Posterior vena cava (tissue), 2 donors: Measurements from ENCODE around the gene ATG7. TPM values are rescaled to one million over a fixed set of nuclear protein-coding genes. Genes with fewer than 3 reads are reported as not detected.
A peak's percentile ranks its signal among the peaks of the same experiment; 100 is the strongest.
"Not testable (repeated sequence)": the region's sequence is repeated elsewhere in the genome, so short reads cannot be mapped to it uniquely, and the experiment has no call there.

Experiments
- DNase-seq: peaks from one replicate; pipeline ENCODE4 v3.0.0-alpha.2; 2020; ENCODE audit warnings: low spot score
- intact Hi-C, 2 donors: fragments of 100-400 bp; cut with DNase I; formaldehyde crosslinking; loops; one replicate each; pipeline versions ENCODE4 v1.14.1 to v1.14.2; 2022 to 2023
- total RNA-seq, 2 donors: library from RNA; stranded (reverse); fragmentation: NEBNext Ultra II Directional; extraction: Animal tissue kit (Norgen Biotek cat#: 25700); gene quantifications; one replicate each; pipeline ENCODE4 v1.2.1, GENCODE V29; 2021
- donor health status: DM: yes; HTN: yes; CAD: no.
- donor health status: DM: yes; HTN: yes; CAD: no.

ATG7 gene
- total RNA-seq, 2 donors from 2014 or later = 30.5 to 40.4 TPM

DNA sequence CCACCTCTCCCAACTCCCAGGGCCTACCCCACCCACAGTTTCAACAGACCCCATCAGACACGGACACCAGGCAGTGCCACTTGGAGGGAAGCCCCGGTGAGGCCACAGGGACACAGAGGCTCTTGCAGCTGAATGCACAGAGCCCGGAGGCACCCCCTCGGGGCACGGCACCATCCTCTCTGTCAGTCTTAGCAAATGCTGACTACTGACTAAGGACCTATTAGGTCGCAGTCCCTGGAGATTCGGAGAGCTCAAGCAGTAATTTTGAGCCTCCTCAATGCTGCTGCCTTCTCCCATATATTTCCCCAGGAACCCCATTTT is 291.6 kb downstream of the ATG7 start:
- intact Hi-C loops = loop anchor here in 1 of 2 donors (10.0 kb wide), 1 partner anchor 81 kb away; the partner anchor contains the start of gene VGLL4
- DNase-seq = peak; percentile 69

DNA sequence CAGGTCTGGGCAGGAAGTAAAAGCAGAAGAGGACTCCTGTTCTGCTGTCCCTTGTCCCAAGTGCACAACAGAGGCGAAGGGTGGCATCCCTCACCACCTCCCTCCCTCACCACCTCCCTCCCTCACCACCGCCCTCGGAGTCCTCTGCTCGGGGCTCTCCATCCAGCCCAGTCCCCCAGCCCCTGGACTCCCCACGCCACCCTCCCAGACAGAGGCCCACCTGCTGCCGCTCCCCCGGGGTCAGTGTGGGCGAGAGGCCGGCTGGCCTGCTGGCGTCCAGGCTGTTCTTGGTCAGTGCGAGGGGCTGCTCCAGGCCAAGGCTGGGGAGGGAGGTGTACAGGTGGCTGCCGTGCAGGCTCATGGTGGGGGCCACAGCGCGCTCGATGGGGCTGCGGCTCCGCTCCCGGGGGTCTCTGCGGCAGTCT is 292.4 kb downstream of the ATG7 start:
- intact Hi-C loops = loop anchor here in 1 of 2 donors (10.0 kb wide), 1 partner anchor 80 kb away; the partner anchor contains the start of gene VGLL4
- DNase-seq = no peak

DNA sequence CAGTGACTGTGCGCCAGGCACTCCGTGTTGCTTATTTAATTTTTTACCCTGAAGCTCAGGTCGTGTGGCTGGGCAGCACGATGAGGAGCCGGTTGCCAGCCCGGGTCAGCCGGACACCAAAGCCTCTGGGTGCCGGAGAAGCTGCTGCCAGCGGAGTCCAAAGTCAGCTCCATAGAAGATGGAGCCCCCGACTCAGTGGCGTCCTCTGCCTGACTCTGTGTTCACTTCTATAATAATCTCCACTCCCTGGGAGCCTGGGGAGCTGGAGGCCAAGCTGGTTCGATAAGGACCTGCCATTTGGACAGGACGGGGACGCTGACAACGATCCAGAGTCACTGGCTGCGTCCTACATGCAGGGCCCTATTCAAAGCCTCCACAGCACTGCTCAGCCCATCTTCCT is 292.9 kb downstream of the ATG7 start:
- intact Hi-C loops = loop anchor here in 1 of 2 donors (10.0 kb wide), 1 partner anchor 80 kb away; the partner anchor contains the start of gene VGLL4
- no peak for DNase-seq

DNA sequence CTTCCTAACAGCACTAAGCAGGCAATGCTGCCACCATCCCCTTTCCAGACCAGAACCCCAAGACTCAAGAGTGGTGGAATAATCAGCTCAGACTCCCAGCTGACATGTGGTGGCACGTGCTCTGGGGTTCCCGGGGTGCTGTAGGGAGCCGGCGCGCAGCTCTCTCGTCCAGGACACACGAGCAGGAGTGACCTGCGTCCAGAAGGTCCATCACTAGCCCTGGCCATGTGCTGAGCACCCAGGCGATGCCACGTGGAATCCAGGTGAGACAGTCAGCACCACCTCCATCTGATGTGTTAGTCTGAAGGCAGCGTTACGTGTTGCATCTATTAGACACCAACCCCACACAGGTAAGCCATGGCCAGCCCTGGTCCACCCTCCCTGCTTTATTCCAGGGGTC is 293.3 kb downstream of the ATG7 start:
- intact Hi-C loops = loop anchor here in 1 of 2 donors (10.0 kb wide), 1 partner anchor 79 kb away; the partner anchor contains the start of gene VGLL4

DNA sequence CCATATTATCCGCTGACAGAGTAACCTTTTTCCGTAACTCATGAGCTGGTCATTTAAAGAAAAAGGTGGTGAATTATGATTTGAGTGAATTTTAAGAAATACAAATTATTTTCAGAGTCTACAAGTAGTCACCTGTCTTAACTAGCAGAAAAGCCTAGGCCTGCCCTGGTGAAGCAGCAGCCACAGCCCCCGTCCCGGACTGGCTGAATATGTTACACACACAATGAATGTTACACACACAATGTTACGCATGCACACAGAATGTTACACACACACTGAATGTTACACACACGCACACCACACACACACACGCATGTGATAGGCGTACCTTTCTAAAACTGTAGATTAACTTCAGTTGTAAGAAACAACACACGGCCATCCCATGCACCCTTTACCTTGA is 293.7 kb downstream of the ATG7 start:
- no peak for DNase-seq
- intact Hi-C loops = loop anchor here in 1 of 2 donors (10.0 kb wide), 1 partner anchor 79 kb away; the partner anchor contains the start of gene VGLL4

More for the DNA sequence above, 293.3 kb downstream of the ATG7 start:
- no peak for DNase-seq

DNA sequence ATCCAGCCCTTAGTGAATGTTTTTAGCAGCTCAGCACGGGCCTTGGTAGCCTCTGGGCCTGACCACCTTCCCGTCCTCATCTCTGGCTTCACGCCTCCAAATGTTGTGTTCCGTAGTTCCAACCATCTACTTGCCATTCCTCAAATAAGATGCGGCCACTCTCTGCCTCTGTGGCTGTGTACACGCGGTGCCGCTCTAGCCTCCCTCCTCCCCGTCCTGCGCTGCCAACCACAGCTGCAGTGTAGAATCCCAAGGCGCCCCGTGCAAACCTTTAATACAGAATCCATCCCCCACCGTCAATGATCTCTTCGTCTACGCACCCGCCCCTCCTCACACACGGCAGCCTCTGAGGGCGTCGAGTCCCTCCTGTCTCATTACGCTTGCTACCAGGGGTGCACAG is 294.3 kb downstream of the ATG7 start:
- no peak for DNase-seq
- intact Hi-C loops = loop anchor here in 1 of 2 donors (10.0 kb wide), 1 partner anchor 78 kb away; the partner anchor contains the start of gene VGLL4

DNA sequence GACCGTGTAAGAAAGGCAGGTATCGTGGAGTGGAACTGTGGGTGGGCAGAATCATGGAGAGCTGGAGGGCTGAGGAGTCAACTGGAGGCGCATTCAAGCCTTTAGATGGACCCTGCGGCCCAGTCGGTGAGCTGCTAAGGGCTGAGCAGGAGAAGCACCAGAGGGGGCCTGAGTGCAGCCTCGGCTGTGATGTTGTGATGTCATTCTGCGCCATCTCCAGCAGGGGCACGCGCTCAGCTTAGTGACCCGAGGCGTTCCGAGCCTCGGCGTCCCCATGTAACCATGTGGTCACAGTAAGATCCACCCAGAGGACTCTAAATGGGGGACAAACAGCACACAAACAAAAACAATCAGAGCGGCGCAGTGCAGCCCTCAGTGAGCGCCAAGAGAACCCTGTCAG is 294.7 kb downstream of the ATG7 start:
- DNase-seq = no peak
- intact Hi-C loops = loop anchor here in 1 of 2 donors (10.0 kb wide), 1 partner anchor 78 kb away; the partner anchor contains the start of gene VGLL4

DNA sequence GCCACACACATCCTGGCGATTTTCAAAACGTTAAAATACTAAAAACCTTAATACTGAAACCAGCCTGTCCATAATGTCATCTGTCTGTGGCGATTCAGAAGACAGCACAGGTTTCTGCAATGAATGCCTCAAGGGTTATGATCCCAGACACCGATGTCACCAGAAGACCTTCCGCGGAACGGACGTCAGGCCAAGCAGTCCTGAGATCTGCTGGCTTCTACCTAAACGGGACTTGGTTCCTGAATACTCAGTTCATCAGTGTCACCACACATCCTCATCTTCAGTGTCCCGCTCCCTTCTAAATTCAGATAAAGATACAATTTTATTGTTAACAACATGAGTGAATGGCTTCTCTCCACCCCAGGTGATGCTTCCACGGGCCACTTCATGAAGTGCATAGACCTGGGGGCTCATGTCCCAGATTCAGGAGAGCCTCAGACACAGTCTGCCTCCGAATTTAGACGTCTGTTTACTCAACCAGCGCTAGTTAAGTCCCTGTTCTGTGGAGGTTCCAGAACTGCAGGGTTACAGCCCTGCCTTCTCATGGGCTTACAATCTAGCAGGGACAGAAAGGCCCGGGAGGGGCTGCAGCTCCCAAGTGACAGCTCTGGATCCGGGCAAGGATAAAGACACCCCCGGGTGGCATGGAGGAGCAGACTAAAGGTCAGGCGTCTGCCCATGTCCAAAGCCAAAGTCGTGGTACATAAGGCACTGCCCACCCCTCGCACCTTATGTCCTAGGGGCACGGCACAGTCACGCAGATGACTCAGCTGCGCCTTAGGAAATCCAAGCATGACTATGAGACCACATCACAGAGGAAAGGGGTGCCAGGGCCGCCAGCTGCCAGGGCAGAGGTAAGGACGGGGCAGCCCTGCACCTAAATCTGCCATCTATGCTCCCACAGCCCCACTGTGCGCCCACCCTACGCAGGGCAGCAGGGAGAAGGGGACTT is 295.6 kb downstream of the ATG7 start:
- intact Hi-C loops = loop anchor here in 1 of 2 donors (10.0 kb wide), 1 partner anchor 77 kb away; the partner anchor contains the start of gene VGLL4
- DNase-seq = no peak

DNA sequence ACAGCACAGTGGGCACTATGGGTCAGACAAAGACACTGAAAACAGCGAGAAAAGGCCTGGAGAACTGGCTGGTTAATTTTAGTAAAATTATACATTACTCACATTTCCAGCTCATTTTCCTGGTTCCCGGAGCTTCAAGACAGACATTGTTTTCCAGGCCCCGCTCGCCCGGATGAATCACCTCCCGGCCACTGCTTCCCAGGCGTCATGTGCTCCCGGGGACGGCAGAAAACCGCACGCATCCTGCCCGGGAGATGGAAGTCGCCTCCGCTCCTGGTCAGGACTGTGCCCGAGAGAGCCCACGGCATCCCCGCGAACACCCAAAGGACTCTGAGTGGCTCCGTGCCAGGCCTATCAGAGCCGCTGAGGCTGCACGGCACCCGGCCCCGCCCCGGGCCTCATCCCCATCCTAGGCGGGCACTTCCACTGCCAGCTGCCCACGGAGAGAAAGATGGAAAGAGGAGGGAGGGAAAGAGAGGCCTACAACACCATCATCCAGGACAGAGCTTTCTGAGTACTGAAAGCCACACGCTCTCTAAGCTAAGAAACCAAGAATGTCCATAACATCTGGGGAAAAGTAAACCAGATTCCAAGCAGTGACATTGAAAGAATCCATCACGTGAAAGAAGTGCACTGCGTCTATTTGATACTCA is 296.4 kb downstream of the ATG7 start:
- intact Hi-C loops = loop anchor here in 1 of 2 donors (10.0 kb wide), 1 partner anchor 76 kb away; the partner anchor contains the start of gene VGLL4
- DNase-seq = peak; percentile 95

DNA sequence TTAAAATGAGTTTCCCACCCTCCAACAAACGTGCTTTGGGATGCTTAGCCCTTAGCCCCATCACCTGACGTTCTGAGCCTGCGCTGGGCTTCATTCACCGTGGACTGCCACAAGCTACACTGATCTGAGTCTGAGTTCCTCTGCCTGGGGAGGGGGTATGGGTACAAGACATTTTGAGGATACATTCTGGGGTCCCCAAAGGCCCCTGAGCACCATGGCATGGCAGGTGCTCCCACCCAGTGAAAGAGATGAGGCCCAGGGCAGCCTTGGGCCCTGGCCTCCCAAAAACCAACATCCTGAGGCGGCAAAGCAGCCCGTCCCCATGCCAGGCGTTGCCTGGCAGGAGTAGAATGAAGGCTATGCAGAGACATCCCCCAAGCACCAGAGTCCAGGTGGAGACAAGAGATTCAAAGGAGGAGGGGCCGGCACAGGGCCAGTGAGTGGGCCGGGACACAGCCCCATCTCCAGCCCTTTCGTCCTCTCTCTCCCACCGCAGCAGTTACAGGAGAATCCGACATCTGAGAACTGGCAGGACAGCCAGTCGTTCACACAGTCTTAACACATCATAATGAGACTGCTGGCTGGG is 297.1 kb downstream of the ATG7 start:
- DNase-seq = no peak
- intact Hi-C loops = loop anchor here in 1 of 2 donors (10.0 kb wide), 1 partner anchor 76 kb away; the partner anchor contains the start of gene VGLL4

DNA sequence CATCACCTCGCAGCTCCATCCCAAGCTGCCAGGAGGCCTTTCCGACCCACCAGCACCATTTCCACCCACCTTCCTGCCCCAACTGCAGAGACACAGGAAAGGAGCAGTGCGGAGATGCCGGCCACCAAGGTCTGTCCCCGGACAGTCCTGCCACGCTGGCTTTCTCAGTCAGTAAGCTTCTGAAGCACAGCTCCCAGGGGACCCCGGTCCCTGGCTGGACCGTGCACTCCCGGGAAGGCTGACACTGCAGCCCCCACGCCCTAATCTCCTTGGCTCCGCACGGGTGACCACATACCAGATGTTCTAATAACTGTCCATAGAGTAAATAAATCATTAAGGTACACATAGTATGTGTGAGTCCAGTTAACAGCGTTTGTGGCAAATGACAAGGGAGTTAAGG is 298.1 kb downstream of the ATG7 start:
- intact Hi-C loops = no loop called here
- DNase-seq = no peak

DNA sequence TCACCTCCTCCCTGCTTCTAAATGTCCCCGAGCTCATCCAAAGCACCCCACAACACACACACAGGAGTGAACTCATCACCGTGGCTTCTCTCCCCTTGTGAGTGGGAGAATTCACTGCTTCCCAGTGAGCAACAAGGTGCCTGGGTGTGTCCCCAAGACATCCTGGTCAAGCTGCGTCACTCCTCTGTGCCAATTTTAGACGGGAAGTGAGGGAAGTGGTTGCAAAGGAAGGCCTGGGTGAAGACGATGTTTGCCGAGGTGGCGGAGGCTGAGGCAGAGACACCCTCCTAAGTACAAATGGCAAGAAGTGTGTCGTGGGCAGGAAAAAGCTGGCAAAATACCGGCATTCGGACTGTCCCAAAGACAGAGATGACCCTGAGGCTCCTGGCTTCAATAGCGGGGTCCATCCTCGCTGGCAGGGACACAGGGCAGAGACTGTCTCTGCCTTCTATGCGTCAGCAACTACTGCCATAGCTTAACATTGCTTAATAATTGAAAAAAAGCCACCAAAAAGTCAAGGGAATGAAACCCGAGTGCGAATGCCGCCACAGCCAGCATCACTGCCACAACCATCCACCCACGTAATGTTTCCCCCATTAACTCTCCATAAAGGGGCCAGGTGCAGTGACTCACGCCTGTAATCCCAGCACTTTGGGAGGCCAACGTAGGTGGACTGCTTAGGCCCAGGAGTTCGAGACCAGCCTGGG is 298.7 kb downstream of the ATG7 start:
- intact Hi-C loops = no loop called here
- no peak for DNase-seq

DNA sequence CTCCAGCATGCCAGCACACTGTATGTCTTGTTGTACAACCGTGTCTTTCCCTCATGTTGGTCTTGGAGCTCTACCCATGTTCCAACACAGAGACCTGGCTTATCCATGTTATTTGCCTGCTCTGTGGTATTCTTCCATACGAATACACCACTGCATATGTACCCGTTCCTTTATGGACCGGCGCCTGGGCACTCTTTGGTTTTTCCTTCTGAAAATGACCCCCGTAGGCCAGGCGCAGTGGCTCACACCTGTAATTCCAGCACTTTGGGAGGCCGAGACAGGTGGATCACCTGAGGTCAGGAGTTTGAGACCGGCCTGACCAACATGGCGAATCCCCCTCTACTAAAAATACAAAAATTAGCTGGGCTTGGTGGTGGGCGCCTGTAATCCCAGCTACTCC is 300.5 kb downstream of the ATG7 start:
- intact Hi-C loops = not testable (repeated sequence)

DNA sequence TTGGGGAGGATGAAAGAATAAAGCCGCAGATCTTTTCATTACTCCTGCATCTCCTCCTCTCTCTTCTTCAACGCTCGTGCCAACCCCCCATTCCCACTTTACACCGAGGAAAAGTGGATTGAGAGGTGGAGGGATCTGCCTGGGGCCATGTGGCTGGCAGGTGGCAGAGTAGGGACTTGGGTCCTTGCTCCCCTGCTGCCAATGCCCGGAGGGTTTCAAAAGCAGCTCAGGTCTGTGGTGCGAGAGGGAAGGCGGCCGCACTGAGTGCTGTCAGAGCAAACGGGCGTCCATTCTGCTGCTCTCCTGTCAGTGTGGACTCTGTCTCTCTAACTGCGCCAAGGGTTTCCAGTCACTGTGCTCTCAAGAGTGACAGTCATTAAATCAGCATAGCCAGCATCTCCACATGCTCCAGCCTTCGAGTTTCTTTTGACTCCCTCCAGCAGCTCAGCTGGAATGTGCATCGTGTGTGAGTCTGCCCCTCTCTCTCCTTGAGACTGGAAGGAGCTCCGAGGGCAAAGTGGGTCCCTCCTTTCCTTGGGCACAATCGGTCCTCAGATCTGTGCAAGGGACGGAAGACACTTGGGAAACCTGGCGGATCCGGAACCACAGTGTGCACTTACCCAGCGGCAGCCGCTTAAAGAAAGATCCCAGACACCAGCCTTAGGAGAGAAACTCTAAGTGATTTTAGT is 302.9 kb downstream of the ATG7 start:
- no peak for DNase-seq
- intact Hi-C loops = no loop called here

More for the DNA sequence above, 300.5 kb downstream of the ATG7 start:
- not testable (repeated sequence) for DNase-seq

DNA sequence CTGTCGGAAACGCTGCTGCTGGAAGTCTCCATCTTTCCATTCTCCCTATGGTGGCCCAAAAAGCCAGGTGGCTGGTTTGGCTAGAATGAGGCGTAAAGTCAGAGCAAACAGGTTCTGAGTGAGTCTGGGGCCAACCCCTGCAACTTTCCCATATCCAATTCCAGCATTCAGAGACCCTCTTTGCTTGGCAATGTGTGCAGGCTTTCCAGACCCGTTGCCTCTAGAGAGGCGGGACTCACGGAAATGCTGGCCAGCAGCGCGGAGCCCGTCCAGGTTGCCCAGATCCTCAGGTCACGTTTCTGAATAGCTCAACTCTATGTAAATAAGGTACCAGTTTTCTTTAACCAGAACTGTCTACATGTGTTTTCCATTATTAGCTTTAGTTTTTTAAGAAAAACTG is 303.5 kb downstream of the ATG7 start:
- intact Hi-C loops = no loop called here
- DNase-seq = no peak

DNA sequence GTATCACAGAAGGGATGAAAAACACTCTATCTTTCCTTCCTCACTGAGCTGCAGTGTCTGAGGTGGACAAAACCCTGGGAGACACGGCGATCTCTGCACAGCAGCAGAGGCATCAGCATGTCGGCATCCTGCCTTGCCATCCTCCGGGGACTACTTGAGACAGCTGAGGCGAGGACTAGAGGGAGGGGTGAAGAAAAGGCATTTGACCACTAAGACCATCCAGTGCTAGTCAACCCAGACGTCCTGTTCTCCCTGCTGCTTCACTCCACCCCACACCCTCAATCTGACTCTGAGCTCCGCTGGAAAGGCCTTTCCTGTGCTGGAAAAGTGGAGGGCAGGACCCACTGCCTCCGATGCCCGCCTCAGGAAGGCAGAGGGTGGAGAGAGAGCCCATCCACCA is 304.3 kb downstream of the ATG7 start:
- DNase-seq = no peak
- intact Hi-C loops = no loop called here

DNA sequence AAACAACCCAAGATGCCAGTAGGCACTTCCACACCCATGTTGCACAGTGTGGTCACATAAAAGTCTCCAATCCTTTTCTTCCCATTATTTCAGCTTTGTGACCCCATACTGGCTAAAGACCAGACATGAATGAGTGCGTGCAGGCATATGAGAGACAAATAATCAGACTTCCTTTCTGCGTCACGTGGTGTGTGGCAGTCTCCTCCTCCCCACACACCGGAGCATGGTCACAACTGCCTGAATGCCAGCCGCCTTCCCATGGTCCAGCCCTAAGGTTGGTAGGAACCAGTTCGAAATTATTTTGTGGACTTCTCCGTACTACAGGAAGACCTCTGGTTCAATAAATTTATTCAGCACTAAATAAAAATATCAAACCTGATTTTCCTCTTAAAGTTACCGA is 306.0 kb downstream of the ATG7 start:
- intact Hi-C loops = no loop called here
- no peak for DNase-seq

DNA sequence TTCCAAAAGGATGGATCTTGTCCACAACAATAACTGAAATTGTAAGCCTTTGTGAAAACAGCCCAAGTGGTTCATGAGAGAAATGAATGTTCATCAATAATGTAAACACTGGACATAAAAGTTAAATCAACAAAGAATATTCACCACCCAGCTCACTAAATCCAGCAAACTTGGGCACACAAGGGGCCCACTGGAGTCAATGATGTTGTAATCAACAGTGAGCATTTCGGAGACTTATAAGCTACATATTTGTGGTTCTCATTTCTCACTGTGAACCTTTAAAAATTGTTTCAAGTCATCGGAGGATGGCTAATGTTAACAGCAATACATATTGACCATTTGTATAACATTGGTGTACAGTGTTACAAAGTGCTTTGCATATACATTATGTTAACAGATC is 308.4 kb downstream of the ATG7 start:
- DNase-seq = no peak
- intact Hi-C loops = no loop called here
